Activated T-cell treated with anti-CD3 and anti-CD28 coated beads, Interleukin-2, amount 50 U/mL, for 4 hours (primary cell): ENCODE measurements around the gene NAIF1. TPM values are rescaled to one million over a fixed set of nuclear protein-coding genes. Genes with fewer than 3 reads are reported as not detected.

Source experiments
- ATAC-seq, 2 donors: fragments of 200-7000 bp; cut with Tn5 transposase; one replicate each; pipeline ENCODE4 v1.10.0; 2021
- DNase-seq: peaks from one replicate; pipeline ENCODE4 v3.0.0-alpha.2; 2020
- H3K27me3 Mint-ChIP-seq: one replicate; pipeline ENCODE4 v1.8.0; 2021; ENCODE audit warnings: low read depth, mixed read lengths
- H3K36me3 Mint-ChIP-seq: one replicate; pipeline ENCODE4 v1.8.0; 2022; ENCODE audit warnings: mixed read lengths; ENCODE audit not compliant: insufficient read depth
- H3K4me1 Mint-ChIP-seq: one replicate; pipeline ENCODE4 v1.8.0; 2021; ENCODE audit warnings: low read depth, mixed read lengths
- H3K4me3 Mint-ChIP-seq: one replicate; pipeline ENCODE4 v1.8.0; 2021; ENCODE audit warnings: mild to moderate bottlenecking, moderate library complexity, mixed read lengths
- H3K9me3 Mint-ChIP-seq: one replicate; pipeline ENCODE4 v1.8.0; 2021; ENCODE audit warnings: mixed read lengths
- total RNA-seq, 3 donors: library from RNA; stranded (reverse); gene quantifications; one replicate each; pipeline ENCODE4 v1.2.1, GENCODE V29; 2021

NAIF1 gene
- total RNA-seq, 3 donors from 2014 or later = 9.5 to 11.2 (median 9.7) TPM

DNA sequence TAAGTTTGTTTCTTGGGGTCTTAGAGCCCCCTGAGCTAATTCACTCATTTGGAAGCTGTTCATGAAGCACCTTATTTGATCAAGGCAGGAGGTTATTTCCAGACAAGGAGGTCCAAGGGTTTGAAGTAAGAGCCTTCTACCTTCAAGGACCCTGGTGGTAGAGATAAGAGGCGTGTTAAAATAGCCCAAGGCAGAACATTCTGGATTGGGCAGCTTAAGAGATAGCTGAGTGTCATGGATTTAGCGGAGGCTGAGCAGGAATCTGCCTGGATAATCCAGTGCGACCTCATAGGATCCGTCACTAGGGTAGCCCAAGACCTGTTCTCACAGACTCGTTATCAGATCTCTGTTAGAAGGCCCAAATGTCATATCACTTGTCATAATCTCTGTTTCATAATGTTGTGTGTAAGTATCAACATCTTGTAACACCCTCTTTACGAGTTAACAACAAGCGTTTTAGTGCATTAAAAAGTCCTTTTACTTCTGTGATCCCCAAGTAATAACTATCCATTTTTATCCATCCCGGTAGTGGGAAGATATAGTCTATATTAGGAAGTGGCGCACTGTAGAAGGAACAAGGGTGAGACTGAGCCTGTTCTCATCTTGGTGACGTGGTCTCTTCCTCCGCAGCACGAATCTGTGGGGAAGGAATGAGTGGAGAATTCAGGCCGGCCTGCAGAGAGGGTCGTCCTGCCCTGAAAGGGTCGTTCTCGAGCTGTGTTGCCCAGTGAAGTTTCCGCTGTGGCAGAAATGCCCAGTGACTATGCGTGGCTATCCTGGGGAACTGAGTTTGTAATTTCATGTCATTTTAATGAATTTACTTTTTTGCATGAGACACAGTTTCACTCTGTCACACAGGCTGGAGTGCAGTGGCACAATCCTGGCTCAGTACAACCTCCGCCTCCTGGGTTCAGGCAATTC, 29.8 kb upstream of the NAIF1 start:
- no peaks in the 10 kb centered on the region for H3K9me3 Mint-ChIP-seq

DNA sequence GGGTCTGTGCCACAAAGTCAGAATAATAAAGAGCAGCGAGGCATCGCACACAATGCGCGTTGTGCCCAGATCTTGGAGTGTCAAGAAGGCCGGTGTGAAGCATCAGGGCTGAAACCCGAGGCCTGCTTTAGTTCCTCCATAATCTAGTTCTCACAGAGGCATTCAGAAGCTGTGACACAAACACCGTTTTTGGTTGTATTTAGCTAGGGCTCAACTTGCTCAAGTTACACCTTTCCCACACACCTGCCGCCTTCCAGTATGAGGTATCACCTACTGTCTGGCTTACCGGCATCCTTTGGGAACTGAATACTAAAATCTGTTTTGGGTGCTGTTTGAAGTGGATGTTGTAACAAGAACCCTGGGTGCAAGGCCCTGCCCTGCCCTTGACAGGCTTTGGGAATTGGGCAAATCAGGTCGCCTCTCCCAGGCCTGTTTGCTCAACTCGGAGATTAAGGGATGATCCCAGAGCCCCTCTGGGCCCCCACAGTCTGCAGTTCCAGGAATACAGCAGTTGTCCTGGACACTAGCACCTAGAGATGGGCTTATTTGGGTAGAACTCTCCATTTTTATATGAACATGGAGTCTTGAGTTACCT, 27.9 kb upstream of the NAIF1 start:
- H3K36me3 Mint-ChIP-seq = peaks cover 3% of the 10 kb centered on the region
- H3K9me3 Mint-ChIP-seq = no peaks in the 10 kb centered on the region
- peaks cover 83% of the 10 kb centered on the region for H3K4me1 Mint-ChIP-seq
- ATAC-seq = no peak
- H3K4me3 Mint-ChIP-seq = peak overlapping the region; percentile 55
- DNase-seq = no peak
- no peaks in the 10 kb centered on the region for H3K27me3 Mint-ChIP-seq

More for the DNA sequence above, 29.8 kb upstream of the NAIF1 start:
- H3K4me3 Mint-ChIP-seq = no peak overlapping the region
- H3K27me3 Mint-ChIP-seq = no peaks in the 10 kb centered on the region
- peaks cover 75% of the 10 kb centered on the region for H3K4me1 Mint-ChIP-seq
- DNase-seq = no peak
- no peak for ATAC-seq
- H3K36me3 Mint-ChIP-seq = peaks cover 8% of the 10 kb centered on the region

DNA sequence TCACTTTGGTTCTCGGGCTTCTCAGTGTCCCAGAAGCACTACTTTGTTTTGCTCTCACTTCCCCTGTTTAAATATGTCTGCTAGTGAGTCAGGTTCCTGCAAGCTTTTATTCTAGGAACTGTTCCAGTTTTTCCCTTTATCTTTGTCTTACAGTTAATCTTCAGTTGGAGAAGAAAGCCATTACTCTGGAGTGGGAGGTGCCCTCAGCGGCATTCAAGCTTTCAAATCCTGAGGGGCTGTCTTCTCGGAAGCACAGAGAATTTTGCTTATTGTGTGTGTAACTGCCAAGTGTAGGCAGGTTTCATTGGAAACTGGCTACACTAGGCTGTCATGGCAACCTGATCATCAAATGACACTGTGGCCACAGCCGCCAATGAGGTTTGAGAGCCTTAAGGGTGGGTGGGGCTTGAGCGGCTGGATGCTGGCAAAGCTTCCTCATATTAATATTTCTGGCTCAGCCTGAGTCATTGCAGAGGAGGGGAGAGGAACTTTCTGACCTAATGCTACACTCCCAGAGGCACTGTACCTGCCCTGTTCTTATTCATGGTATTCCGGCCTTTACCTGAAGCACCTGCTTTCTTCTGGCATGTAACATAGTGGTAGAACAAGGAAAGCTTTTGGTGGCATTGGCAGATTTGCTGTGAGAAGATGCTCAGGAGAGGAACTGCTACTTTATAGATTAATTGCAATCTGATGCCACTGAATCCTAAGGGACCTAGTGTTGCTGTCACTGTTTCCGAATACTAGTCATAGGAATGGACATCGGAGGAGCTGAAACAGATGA, 27.2 kb upstream of the NAIF1 start:
- Mint-ChIP-seq H3K4me1 (peaks cover 82% of the 10 kb centered on the region), H3K9me3 (no peaks in the 10 kb centered on the region), H3K36me3 (peaks cover 5% of the 10 kb centered on the region), H3K27me3 (no peaks in the 10 kb centered on the region), H3K4me3 (peak overlapping the region; percentile 55)
- ATAC-seq (peak; percentile 92 to 96), DNase-seq (peak; percentile 69)

DNA sequence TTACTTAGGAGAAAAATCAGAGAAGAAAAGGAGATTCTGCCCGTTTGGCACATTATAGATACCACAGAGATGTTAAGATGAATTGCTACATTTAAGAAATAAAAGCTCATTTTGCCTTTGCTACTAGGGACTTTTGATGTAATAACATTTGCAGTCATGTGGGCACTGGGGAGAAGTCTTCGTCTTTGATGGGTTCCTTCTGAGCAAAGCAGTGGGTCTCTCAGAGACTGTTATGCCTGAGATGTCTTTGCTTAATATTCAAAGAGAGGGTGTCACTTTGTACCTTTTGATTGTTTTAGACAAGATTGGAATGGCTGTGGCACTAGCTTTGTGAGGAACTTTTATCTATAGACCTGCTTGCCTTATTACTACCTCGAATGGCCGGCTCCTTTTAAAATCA, 25.9 kb upstream of the NAIF1 start:
- DNase-seq (no peak), ATAC-seq (no peak)
- no peaks in the 10 kb centered on the region for H3K9me3 Mint-ChIP-seq
- H3K4me3 Mint-ChIP-seq = peak overlapping the region; percentile 33
- H3K27me3 Mint-ChIP-seq = no peaks in the 10 kb centered on the region
- H3K36me3 Mint-ChIP-seq = peaks cover 5% of the 10 kb centered on the region
- H3K4me1 Mint-ChIP-seq = peaks cover 76% of the 10 kb centered on the region

DNA sequence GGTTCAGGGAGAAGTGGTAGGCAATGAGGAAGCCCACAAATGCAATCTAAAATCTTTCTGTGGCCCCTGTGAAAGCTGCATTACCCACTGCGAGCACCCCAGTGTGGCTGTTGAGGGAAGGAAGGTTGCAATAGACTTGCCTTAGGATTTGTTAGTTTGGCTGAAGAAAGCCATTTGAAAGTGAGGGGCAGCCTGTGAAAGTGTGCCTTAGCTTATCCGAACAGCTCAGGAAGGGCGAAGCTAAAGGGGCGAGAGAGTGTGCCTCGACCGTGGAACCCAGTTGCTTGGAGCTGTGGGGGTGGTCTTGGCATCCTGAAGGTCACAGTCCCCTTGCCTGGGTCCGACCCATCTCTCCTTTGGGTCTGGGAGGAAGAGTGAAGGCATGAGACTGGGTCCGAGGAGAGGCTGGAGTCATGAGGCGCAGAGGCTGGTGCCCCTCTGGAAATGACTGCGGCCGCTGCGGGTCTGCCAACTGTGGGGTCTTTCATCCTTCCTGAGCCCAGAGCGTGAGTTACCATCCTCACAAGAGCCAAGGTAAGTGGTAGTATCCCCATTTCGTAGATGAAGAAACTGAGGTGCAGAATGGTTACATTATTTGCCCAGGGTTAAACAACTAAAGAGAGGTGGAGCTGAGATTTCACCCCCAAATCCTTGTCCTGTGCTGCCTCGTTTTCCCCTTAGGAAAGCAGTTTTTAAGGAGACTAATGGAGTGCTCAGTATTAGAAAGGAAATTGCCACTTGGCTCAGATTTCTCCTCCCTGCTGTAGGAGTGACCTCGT, 25.3 kb upstream of the NAIF1 start:
- no peaks in the 10 kb centered on the region for H3K27me3 Mint-ChIP-seq
- peaks cover 9% of the 10 kb centered on the region for H3K36me3 Mint-ChIP-seq
- H3K4me1 Mint-ChIP-seq = peaks cover 76% of the 10 kb centered on the region
- H3K9me3 Mint-ChIP-seq = no peaks in the 10 kb centered on the region
- ATAC-seq (no peak), DNase-seq (no peak)
- peak overlapping the region; percentile 33 for H3K4me3 Mint-ChIP-seq

DNA sequence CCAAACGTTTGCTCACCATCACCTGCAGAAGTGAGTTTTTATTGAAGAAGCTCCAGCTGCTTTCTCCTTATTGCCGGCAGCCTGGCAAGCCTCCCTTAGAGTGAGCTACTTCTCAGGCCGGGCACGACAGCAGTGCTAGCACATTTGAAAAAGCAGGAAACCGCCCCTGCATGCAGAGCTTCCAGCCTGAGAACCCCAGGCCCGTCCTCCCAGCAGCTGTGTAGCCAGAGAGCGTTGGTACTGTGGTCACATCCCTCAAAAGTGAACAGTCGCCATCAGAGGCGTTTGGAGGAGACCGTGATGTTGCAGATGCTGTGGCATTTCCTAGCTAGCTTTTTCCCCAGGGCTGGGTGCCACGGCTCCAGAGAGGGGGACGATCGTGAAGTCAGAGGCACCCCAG, 24.5 kb upstream of the NAIF1 start:
- ATAC-seq = no peak
- Mint-ChIP-seq H3K4me3 (no peak overlapping the region), H3K9me3 (no peaks in the 10 kb centered on the region), H3K4me1 (peaks cover 72% of the 10 kb centered on the region), H3K27me3 (no peaks in the 10 kb centered on the region), H3K36me3 (peaks cover 11% of the 10 kb centered on the region)
- no peak for DNase-seq

DNA sequence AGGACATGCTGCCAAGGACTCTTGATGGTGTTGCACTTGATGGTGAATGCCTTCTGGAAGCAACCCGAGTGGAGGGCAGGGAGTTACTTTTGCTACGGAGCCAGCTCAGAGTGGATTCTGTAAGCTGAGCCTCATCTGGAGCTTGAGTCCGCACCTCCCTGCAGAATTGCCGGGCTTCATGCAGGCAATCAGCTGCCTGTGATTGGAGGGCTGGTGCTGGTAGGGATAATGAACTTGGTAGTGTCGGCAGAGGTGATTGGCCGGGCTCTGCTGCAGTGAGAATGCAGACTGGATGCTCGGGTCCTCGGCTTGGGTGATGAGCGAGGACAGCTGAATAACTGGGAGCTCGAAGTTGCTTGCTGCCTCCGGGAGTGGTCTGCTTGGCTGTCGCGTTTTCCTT, 24.0 kb upstream of the NAIF1 start:
- Mint-ChIP-seq H3K4me3 (no peak overlapping the region), H3K36me3 (peaks cover 11% of the 10 kb centered on the region), H3K9me3 (no peaks in the 10 kb centered on the region), H3K4me1 (peaks cover 70% of the 10 kb centered on the region), H3K27me3 (no peaks in the 10 kb centered on the region)
- DNase-seq (no peak), ATAC-seq (no peak)

DNA sequence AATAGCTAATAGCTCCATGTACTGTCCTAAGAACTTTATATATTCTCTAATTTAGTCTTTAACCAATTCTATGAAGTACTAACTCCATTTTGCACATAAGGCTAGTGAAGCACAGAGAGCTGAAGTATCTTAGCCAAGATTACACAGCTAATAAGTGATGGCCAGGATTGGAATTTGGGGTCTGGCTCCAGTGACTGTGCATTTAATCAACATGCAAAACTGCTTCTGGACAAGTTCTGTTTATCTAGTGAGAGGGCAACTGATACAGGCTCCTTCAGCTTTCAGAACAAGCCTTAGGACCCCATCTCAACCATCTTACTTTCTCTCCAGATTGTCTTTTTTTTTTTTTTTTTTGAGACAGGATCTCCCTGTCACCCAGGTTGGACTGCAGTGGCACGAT, 22.2 kb upstream of the NAIF1 start:
- Mint-ChIP-seq H3K36me3 (peaks cover 10% of the 10 kb centered on the region), H3K9me3 (no peaks in the 10 kb centered on the region), H3K4me3 (no peak overlapping the region), H3K4me1 (peaks cover 64% of the 10 kb centered on the region), H3K27me3 (no peaks in the 10 kb centered on the region)
- no peak for DNase-seq
- no peak for ATAC-seq

DNA sequence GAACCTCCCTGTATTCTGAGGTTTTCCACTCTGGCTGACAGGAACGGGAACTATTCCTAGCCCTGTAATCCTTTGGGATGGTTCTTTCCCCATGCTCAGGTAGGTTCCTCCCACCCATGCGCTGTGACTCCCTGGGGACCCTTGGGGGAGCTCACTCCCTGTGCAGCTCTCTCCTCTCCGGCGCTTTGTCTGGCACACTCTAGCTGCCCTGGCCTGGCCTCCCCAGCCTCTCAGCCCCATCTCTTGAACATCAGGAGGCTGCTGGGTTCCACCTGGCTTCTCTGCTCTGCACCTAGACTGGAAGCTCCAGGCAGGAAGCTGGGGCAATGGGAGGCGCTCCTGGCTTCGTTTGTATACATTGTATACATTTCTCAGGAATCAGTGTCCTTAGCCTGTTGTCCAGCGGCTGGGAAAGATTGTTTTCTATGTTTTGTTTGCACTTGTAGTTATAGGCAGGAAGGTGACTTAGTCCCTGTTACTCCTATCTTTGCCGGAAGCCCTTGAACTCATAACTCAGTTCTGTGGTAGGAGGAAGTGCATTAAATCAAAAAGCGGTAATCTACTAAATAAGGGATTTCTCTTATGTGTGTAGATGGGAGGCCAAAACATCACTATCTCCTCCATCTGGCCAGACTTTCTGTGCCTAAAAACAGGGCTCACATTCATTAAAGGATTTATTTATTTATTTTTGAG, 21.3 kb upstream of the NAIF1 start:
- peaks cover 10% of the 10 kb centered on the region for H3K36me3 Mint-ChIP-seq
- DNase-seq (no peak), ATAC-seq (peak in 1 of 2 donors; percentile 21)
- peak overlapping the region; percentile 16 for H3K4me3 Mint-ChIP-seq
- peaks cover 61% of the 10 kb centered on the region for H3K4me1 Mint-ChIP-seq
- no peaks in the 10 kb centered on the region for H3K9me3 Mint-ChIP-seq
- H3K27me3 Mint-ChIP-seq = no peaks in the 10 kb centered on the region

DNA sequence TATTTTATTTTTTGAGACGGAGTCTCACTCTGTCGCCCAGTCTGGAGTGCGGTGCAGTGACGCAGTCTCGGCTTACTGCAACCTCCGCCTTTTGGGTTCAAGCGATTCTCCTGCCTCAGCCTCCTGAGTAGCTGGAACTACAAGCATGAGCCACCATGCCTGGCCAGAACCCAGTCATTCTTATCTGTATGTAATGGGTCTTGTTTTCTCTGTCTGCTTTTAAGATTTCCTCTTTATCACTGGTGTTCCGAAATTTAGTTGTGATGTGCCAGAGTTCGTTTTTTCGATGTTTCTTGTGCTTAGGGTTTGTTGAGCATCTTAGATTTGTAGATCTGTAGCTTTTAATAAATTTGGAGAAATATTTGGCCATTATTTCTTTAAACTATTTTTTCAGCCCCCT, 20.1 kb upstream of the NAIF1 start:
- Mint-ChIP-seq H3K4me3 (no peak overlapping the region), H3K4me1 (peaks cover 50% of the 10 kb centered on the region), H3K27me3 (no peaks in the 10 kb centered on the region), H3K36me3 (peaks cover 10% of the 10 kb centered on the region), H3K9me3 (no peaks in the 10 kb centered on the region)
- no peak for DNase-seq
- ATAC-seq = no peak

DNA sequence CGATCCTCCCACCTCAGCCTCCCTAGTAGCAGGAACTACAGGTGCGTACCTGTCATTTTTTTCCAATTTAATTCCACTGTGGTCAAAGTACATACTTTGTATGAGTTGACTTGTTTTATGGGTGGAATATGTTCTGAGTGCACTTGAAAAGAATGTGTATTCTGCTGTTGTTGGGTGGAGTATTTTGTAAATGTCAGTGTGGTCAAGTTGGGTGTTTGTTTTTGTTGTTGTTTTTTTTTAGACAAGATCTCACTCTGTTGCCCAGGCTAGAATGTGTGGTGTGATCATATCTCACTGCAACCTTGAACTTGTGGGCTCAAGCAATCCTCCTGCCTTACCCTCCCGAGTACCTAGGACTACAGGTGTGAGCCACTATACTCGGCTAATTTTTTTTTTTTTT, 18.8 kb upstream of the NAIF1 start:
- DNase-seq (no peak), ATAC-seq (no peak)
- peaks cover 49% of the 10 kb centered on the region for H3K4me1 Mint-ChIP-seq
- H3K9me3 Mint-ChIP-seq = no peaks in the 10 kb centered on the region
- no peaks in the 10 kb centered on the region for H3K27me3 Mint-ChIP-seq
- no peak overlapping the region for H3K4me3 Mint-ChIP-seq
- peaks cover 10% of the 10 kb centered on the region for H3K36me3 Mint-ChIP-seq

DNA sequence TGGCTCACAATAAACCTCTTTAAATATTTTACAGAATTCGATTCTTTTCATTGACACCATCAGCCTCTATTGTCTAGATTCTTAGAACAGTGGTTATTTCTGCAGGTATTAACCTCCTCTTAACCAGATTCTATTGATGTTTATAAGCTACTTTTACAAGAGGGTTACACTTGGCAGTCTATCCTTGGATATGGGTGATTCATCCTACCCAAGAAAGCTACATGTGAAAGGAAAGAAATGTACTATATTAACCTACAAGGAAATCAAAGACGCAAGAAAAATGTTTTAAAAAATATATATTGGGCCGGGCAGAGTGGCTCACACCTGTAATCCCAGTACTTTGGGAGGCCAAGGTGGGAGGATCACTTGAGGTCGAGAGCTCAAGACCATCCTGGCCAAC, 17.6 kb upstream of the NAIF1 start:
- no peak for ATAC-seq
- Mint-ChIP-seq H3K4me3 (no peak overlapping the region), H3K36me3 (peaks cover 8% of the 10 kb centered on the region), H3K9me3 (no peaks in the 10 kb centered on the region), H3K27me3 (no peaks in the 10 kb centered on the region), H3K4me1 (peaks cover 47% of the 10 kb centered on the region)
- no peak for DNase-seq

DNA sequence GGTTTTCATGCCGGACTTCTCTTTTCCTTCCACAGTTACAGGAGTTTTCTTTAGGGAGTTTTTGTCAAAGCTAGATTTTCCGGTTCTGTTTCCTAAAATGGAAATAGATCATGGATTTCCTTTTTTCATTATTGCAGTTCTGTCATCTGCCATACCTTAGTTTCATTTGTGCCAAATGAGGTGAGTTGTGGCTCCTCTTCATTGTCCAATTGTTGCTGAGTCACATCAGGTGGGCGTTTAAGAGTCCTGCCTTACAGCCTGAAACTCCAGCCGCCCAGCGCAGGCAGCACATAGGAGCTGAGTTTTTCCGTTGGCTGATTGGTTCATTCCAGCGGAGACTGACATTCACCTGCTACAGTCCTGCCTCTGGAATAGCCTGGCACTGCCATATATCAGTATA, 15.0 kb upstream of the NAIF1 start:
- Mint-ChIP-seq H3K9me3 (no peaks in the 10 kb centered on the region), H3K36me3 (peaks cover 4% of the 10 kb centered on the region), H3K4me1 (peaks cover 46% of the 10 kb centered on the region), H3K4me3 (no peak overlapping the region), H3K27me3 (no peaks in the 10 kb centered on the region)
- DNase-seq = no peak
- no peak for ATAC-seq
